ENCODE measurements around the gene PTPRK.
"Not testable (repeated sequence)": the region's sequence is repeated elsewhere in the genome, so short reads cannot be mapped to it uniquely, and the experiment has no call there.

DNA sequence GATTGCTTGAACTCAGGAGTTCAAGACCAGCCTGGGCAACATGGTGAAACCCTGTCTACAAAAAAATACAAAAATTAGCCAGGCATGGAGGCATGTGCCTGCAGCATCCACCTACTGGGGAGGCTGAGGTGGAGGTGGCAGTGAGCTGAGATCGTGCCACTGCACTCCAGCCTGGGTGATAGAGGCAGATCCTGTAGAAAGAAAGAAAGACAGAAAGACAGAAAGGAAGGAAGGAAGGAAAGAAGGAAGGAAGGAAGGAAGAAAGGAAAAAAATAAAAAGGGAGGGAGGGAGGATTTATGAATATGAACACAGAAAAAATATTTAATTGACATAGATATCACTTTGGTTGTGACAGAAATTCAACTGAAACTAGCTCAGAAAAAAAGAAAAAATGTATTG is 33.8 kb downstream of the PTPRK start:
- TF ChIP-seq POLR2AphosphoS5, SPI1, POLR2A (IDR thresholded peaks at IDR 0.05; ENCODE audit: low read depth, low read length): not testable (repeated sequence)

Measured in GM12891 (cell line).